NT2/D1 (cell line): ENCODE data around the gene ADD3.

Experiments used
- DNase-seq: peaks from one replicate; pipeline ENCODE4 v3.0.0-alpha.2; 2011; ENCODE audit warnings: low read depth, low spot score
- H3K27me3 ChIP-seq: 2 replicates; pipeline ENCODE4 v1.6.0; 2011; ENCODE audit warnings: mild to moderate bottlenecking; ENCODE audit not compliant: insufficient read length, insufficient read depth
- H3K36me3 ChIP-seq: 2 replicates; pipeline ENCODE4 v1.6.1; 2011; ENCODE audit warnings: mild to moderate bottlenecking, low read length, mixed read lengths; ENCODE audit not compliant: insufficient read depth, insufficient read length
- H3K4me1 ChIP-seq: 2 replicates; pipeline ENCODE4 v1.5.1; 2011; ENCODE audit not compliant: insufficient read depth, insufficient read length
- H3K4me3 ChIP-seq: 2 replicates; pipeline ENCODE4 v1.5.1; 2011; ENCODE audit warnings: low read depth; ENCODE audit not compliant: insufficient read length
- H3K9ac ChIP-seq: 2 replicates; pipeline ENCODE4 v1.6.0; 2011; ENCODE audit warnings: low read depth; ENCODE audit not compliant: insufficient read length
- H3K9me3 ChIP-seq: 2 replicates; pipeline ENCODE4 v1.5.1; 2011; ENCODE audit warnings: mild to moderate bottlenecking, low read length; ENCODE audit not compliant: insufficient read depth
- SUZ12 ChIP-seq: IDR thresholded peaks from 2 replicates; pipeline ENCODE4 v1.6.1; 2011; ENCODE audit not compliant: insufficient read length, insufficient read depth; ENCODE audit errors: extremely low read depth
- YY1 ChIP-seq: IDR thresholded peaks from 2 replicates; pipeline ENCODE4 v1.6.1; 2011; ENCODE audit not compliant: insufficient read length, insufficient read depth
- ZNF274 ChIP-seq: IDR thresholded peaks from 2 replicates; pipeline ENCODE4 v1.6.1; 2011; ENCODE audit warnings: mild to moderate bottlenecking, low read depth, low read length

The ADD3 gene

GRCh38 chr10:110016039-110016438 lies 8.3 kb downstream of the ADD3 start:
- H3K4me1 ChIP-seq, result no peaks in the 10 kb centered on the region
- no peaks in the 10 kb centered on the region for H3K9me3 ChIP-seq
- H3K36me3 ChIP-seq, result no peaks in the 10 kb centered on the region
- TF ChIP-seq ZNF274 (no peak), SUZ12 (no peak), YY1 (no peak)
- DNase-seq, result no peak
- H3K9ac ChIP-seq, result no peak overlapping the region
- no peak overlapping the region for H3K4me3 ChIP-seq
- no peaks in the 10 kb centered on the region for H3K27me3 ChIP-seq

- no peaks in the 10 kb centered on the region for H3K4me1 ChIP-seq
- no peak overlapping the region for H3K9ac ChIP-seq
- H3K4me3 ChIP-seq, result no peak overlapping the region
- TF ChIP-seq ZNF274 (no peak), SUZ12 (no peak), YY1 (no peak)
- no peaks in the 10 kb centered on the region for H3K9me3 ChIP-seq
- no peak for DNase-seq
- H3K27me3 ChIP-seq, result no peaks in the 10 kb centered on the region
- H3K36me3 ChIP-seq, result no peaks in the 10 kb centered on the region
Measured at GRCh38 chr10:110017052-110017451, 9.3 kb downstream of the ADD3 start.

- Histone ChIP-seq H3K4me3 (no peak overlapping the region), H3K9me3 (no peaks in the 10 kb centered on the region), H3K4me1 (no peaks in the 10 kb centered on the region), H3K9ac (no peak overlapping the region), H3K36me3 (no peaks in the 10 kb centered on the region), H3K27me3 (no peaks in the 10 kb centered on the region)
- no peak for DNase-seq
- TF ChIP-seq YY1 (no peak), SUZ12 (no peak), ZNF274 (no peak)
Measured at GRCh38 chr10:110017907-110018306, 10.1 kb downstream of the ADD3 start.

- Histone ChIP-seq H3K4me3 (no peak overlapping the region), H3K9ac (no peak overlapping the region), H3K27me3 (no peaks in the 10 kb centered on the region), H3K36me3 (no peaks in the 10 kb centered on the region), H3K9me3 (no peaks in the 10 kb centered on the region), H3K4me1 (no peaks in the 10 kb centered on the region)
- no peak for DNase-seq
- no peak for TF ChIP-seq SUZ12
- no peak for TF ChIP-seq ZNF274
- TF ChIP-seq YY1, result no peak
Measured at GRCh38 chr10:110020265-110020664, 12.5 kb downstream of the ADD3 start.

- H3K4me3 ChIP-seq, result no peak overlapping the region
- no peak overlapping the region for H3K9ac ChIP-seq
- no peaks in the 10 kb centered on the region for H3K36me3 ChIP-seq
- no peaks in the 10 kb centered on the region for H3K9me3 ChIP-seq
- H3K27me3 ChIP-seq, result no peaks in the 10 kb centered on the region
- TF ChIP-seq SUZ12 (no peak), ZNF274 (no peak), YY1 (no peak)
- DNase-seq, result no peak
- H3K4me1 ChIP-seq, result no peaks in the 10 kb centered on the region
Measured at GRCh38 chr10:110022716-110023504, 15.1 kb downstream of the ADD3 start.

GRCh38 chr10:110023785-110024465 lies 16.1 kb downstream of the ADD3 start:
- no peak overlapping the region for H3K9ac ChIP-seq
- TF ChIP-seq SUZ12, result no peak
- no peak for TF ChIP-seq ZNF274
- TF ChIP-seq YY1, result no peak
- H3K27me3 ChIP-seq, result no peaks in the 10 kb centered on the region
- H3K4me1 ChIP-seq, result no peaks in the 10 kb centered on the region
- DNase-seq, result no peak
- H3K4me3 ChIP-seq, result no peak overlapping the region
- no peaks in the 10 kb centered on the region for H3K9me3 ChIP-seq
- H3K36me3 ChIP-seq, result no peaks in the 10 kb centered on the region

- no peaks in the 10 kb centered on the region for H3K4me1 ChIP-seq
- no peak for TF ChIP-seq YY1
- TF ChIP-seq SUZ12, result no peak
- no peak for TF ChIP-seq ZNF274
- H3K4me3 ChIP-seq, result no peak overlapping the region
- no peak overlapping the region for H3K9ac ChIP-seq
- no peaks in the 10 kb centered on the region for H3K9me3 ChIP-seq
- DNase-seq, result no peak
- H3K36me3 ChIP-seq, result no peaks in the 10 kb centered on the region
- H3K27me3 ChIP-seq, result no peaks in the 10 kb centered on the region
Measured at GRCh38 chr10:110029450-110029849, 21.7 kb downstream of the ADD3 start.
